Gastrocnemius medialis (tissue), 4 donors: ENCODE results near the gene NATD1.

Experiments
- POLR2A ChIP-seq, 2 donors: fragments of 450-650 bp; IDR thresholded peaks; one replicate each; pipeline ENCODE4 v1.6.1; 2017; ENCODE audit warnings: antibody characterized with exemption in 2 of 2, mild to moderate bottlenecking in 2 of 2, moderate library complexity in 2 of 2
- TF ChIP-seq, protein P1 (sequence below), 5 experiments: fragments of 450-650 bp in 3 of 5; fragments of 200-600 bp in 2 of 5; sonication (generic) in 2 of 5; IDR thresholded peaks in 4 of 5; conservative IDR thresholded peaks in 1 of 5; 1 replicate in 4 of 5; 2 replicates in 1 of 5; pipeline ENCODE4 v1.5.1; 2016 to 2019; ENCODE audit warnings: antibody characterized with exemption in 5 of 5, mild to moderate bottlenecking in 3 of 5, moderate library complexity in 3 of 5

- TF ChIP-seq, protein P1, sequence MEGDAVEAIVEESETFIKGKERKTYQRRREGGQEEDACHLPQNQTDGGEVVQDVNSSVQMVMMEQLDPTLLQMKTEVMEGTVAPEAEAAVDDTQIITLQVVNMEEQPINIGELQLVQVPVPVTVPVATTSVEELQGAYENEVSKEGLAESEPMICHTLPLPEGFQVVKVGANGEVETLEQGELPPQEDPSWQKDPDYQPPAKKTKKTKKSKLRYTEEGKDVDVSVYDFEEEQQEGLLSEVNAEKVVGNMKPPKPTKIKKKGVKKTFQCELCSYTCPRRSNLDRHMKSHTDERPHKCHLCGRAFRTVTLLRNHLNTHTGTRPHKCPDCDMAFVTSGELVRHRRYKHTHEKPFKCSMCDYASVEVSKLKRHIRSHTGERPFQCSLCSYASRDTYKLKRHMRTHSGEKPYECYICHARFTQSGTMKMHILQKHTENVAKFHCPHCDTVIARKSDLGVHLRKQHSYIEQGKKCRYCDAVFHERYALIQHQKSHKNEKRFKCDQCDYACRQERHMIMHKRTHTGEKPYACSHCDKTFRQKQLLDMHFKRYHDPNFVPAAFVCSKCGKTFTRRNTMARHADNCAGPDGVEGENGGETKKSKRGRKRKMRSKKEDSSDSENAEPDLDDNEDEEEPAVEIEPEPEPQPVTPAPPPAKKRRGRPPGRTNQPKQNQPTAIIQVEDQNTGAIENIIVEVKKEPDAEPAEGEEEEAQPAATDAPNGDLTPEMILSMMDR (IDR thresholded peaks at IDR 0.05 in 4 of 5, conservative IDR thresholded peaks at IDR 0.05 in 1 of 5) = no peak
- TF ChIP-seq POLR2A (IDR thresholded peaks at IDR 0.05) = no peak
Measured at GRCh38 chr17:21275047-21275578, 21.9 kb upstream of the NATD1 start.
